T47D (cell line): ENCODE results near the gene SIGLEC10.
A peak's percentile ranks its signal among the peaks of the same experiment; 100 is the strongest.
"Not testable (repeated sequence)": the region's sequence is repeated elsewhere in the genome, so short reads cannot be mapped to it uniquely, and the experiment has no call there.

Experiments used
- DNase-seq, 2 experiments: peaks; one replicate each; pipeline versions ENCODE4 v3.0.0 to v3.0.0-alpha.2; 2011 to 2012; ENCODE audit warnings: low read depth in 1 of 2, low spot score in 1 of 2
- JUND ChIP-seq: IDR thresholded peaks from 2 replicates; pipeline ENCODE4 v1.6.1; 2012; ENCODE audit warnings: low read depth
- in situ Hi-C: cut with HindIII; loops from 2 replicates; pipeline ENCODE4 v1.10.0; 2016; ENCODE audit warnings: low sequenced_read_pairs, low pct_unique_long_range_greater_than_20kb

SIGLEC10 gene

DNA sequence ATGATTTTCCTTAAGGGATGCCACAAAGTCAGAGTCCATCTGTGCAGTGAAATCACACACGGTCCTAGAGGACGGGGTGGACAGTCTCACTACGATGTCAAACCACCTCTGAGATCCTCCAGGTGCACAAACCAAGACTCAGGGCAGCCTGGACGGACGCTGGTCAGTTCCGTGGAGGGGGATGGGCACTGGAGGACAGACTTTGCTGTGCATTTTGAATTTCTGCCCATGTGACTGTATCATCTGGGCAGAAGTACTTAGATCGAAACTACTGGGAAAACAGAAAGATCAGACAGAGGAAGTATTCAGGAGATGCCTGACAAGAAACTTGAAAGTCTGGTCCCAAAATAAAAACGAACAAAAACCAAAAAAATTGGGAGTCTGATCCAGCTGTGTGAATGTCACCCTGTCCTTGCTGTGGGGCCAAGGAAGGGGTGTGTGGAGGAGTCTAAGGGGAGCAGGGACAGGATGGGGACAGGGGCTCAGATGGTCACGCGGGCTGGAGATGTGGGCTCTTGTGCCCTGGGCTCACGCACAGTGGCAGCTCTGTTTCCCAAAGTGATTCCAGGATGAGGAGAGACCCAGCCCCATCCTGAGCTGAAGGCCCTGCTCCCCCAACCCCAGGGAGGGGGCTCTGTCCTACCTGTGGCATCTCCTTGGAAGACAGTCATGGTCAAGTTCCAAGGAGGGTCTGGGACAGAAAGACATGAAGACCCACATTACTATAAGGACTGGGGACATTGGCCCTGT is 39.3 kb upstream of the SIGLEC10 start:
- TF ChIP-seq JUND: no peak
- in situ Hi-C loops: no loop called here
- no peak for DNase-seq

DNA sequence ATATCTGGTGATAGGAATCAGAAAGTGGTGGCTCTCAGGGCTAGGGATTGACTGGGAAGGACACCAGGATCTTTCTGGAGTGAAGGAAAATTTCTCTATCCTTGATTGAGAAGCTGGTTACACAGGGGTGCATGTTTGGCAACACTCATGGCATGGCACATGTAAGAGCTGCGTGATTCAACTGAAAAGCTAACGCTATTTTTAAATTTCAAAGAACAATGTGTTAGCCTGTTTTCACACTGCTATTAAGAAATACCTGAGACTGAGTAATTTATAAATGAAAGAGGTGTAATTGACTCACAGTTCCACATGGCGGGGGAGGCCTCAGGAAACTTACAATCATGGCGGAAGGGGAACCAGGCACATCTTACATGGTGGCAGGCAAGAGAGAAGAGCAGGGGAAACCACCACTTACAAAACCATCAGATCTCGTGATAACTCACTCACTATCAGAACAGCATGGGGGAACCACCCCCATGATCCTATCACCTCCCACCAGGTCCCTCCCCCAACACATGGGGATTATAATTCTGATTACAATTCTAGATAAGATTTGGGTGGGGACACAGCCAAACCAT is 33.4 kb upstream of the SIGLEC10 start:
- DNase-seq: no peak
- in situ Hi-C loops: no loop called here
- TF ChIP-seq JUND: no peak

- TF ChIP-seq JUND: no peak
- in situ Hi-C loops: no loop called here
Observed at GRCh38 chr19:51448411-51449016, 31.1 kb upstream of the SIGLEC10 start.

GRCh38 chr19:51448011-51448410 is 30.6 kb upstream of the SIGLEC10 start:
- in situ Hi-C loops: no loop called here
- TF ChIP-seq JUND: no peak
- DNase-seq: no peak

More at GRCh38 chr19:51448411-51449016, 31.1 kb upstream of the SIGLEC10 start:
- no peak for DNase-seq

DNA sequence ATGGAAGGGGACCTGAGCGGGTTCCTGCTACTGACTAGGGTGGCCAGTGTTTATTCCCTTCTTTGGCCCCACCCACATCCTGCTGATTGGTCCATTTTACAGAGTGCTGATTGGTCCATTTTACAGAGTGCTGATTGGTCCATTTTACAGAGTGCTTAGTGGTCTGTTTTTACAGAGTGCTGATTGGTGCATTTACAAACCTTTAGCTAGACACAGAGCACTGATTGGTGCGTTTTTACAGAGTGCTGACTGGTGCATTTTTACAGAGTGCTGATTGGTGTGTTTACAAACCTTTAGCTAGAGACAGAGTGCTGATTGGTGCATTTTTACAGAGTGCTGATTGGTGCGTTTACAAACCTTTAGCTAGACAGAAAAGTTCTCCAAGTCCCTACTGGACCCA is 30.1 kb upstream of the SIGLEC10 start:
- in situ Hi-C loops, DNase-seq: not testable (repeated sequence)

- no peak for TF ChIP-seq JUND
- in situ Hi-C loops: no loop called here
- DNase-seq: no peak
Observed at GRCh38 chr19:51441410-51442390, 24.3 kb upstream of the SIGLEC10 start.

DNA sequence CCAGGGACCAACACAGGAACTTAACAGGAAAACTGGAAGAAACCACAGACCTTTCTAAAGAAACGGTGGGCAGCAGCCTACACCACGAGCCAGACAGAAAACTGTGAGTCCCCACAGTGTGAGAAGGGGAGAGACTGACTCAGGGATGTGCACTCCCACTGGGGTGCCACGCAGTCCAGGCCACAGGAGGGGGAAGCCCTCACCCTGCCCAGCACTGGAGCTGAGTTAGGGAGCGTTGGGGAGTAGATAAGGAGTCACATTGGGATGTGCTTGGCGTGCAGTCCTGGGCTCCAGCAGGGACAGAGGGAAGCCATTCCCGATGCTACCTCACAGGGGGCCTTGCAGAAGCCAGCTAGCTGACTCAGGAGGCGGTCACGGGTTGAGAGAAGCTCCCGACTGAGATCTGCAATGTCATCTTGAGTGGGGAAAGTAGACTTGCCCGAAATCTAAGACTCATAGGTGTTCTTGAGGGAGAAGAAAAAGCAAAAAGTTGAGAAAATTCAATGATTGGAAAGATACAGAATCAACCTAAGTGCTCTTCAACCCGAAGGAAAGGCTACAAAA is 23.5 kb upstream of the SIGLEC10 start:
- no peak for TF ChIP-seq JUND
- in situ Hi-C loops: no loop called here

GRCh38 chr19:51440052-51440451 is 22.6 kb upstream of the SIGLEC10 start:
- no peak for TF ChIP-seq JUND
- in situ Hi-C loops: no loop called here

More for the DNA sequence above, 23.5 kb upstream of the SIGLEC10 start:
- DNase-seq: no peak

DNA sequence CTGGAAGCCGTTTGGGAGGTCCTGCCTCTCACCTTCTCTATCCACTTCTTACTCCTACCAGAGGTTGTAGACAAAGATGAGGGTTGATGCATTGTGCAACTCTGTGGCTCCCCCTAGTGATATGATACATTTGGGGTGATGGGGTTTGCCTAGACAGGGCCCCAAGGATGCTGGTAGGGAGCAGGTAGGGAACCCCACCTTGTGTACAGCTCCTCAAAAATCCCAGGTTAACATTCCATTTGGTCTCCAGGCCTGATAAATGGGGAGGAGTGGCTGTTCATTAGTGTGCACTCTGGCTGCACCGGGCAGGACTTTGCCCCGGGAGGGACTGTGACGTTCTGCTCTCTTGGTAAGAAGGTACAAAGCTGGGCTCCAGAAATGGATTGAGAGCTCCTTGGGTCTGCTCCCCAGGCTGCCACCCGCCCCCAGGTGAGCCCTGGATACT is 21.6 kb upstream of the SIGLEC10 start:
- TF ChIP-seq JUND: no peak
- peak in 1 of 2 experiments; percentile 34 for DNase-seq
- in situ Hi-C loops: no loop called here

More at GRCh38 chr19:51440052-51440451, 22.6 kb upstream of the SIGLEC10 start:
- DNase-seq: no peak

GRCh38 chr19:51434456-51434855 is 17.0 kb upstream of the SIGLEC10 start:
- no peak for DNase-seq
- TF ChIP-seq JUND: no peak
- in situ Hi-C loops: no loop called here

DNA sequence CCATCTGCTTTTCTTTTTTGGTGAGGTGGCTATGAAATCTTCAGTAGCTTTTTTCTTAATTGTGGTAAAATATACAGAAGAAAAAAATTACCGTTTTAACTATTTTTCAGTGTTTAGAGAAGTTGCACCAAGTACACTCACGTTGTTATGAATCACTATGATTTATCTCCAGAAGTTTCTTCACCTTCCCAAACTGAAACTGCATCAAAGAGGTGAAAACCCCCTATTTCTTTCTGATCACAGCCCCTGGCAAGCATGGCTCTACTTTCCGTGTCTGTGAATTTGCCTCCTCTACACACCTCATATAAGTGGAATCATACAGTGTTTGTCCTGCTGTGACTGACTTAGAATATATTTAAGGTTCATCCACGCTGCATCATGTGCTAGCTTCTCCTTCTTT is 15.6 kb upstream of the SIGLEC10 start:
- DNase-seq: no peak
- TF ChIP-seq JUND: no peak
- in situ Hi-C loops: no loop called here

DNA sequence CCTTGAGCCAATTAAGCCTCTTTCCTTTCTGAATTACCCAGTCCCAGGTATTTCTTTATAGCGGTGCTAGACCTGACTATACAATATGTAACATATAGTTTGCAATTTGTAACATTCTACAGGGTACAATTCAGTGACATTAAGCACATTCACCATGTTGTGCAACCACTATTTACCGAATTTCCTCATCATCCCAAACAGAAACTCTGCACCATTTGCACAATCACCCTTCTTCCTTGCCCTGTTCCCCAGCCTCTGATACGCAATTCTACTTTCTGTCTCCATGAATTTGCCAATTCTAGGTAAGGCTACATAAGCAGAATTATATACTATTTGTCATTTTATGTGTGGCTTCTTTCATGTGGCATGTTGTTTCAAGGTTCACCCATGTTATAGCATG is 13.7 kb upstream of the SIGLEC10 start:
- DNase-seq: no peak
- no peak for TF ChIP-seq JUND
- in situ Hi-C loops: no loop called here
